NOMO-1 treated with dmso at 0.1 percent for 144 hours (cell line): ENCODE results near the gene CD27.
A peak's percentile ranks its signal among the peaks of the same experiment; 100 is the strongest.
"Not testable (repeated sequence)": the region's sequence is repeated elsewhere in the genome, so short reads cannot be mapped to it uniquely, and the experiment has no call there.

Experiments
- DNase-seq: peaks from one replicate; lab custom pipeline; 2025; ENCODE audit not compliant: unreplicated experiment; lab: John Stamatoyannopoulos, UW

CD27 gene

DNA sequence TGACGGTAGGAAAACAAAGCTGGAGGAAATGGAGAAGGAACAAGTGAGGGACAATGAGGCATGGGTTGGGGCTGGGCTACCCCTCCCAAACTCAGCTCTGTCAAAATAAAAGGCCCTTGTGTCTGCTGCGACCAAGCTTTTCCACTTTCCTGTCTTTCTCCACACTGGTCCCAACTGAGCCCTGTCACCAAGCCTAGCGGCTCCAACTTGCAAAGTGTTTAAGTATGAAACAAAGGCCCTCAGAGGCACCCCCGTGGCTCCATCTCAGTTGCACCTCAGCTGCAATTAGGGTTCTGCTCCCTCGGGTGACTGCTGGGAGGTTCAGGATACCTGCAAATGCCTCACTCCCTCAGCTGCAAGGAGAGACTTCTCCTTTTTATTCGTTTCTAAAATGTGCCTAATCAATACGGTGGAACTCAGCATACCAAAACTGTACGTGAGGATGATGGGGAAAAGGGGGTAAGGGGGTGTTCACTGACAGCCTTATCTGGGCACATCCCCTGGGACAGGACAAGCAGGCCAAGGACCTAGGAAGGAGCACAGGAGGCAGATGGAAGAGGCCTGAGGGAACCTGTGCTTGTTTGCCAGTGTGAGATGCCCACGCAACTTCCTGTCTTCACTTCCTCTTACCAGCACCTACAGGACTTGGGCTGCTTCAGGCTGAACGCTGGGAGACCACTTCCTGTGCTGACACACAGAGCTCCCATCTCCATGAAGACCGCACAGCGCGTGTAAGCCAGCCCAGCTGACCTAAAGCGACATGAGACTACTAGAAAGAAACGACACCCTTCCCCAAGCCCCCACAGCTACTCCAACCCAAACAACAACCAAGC is 16.9 kb downstream of the CD27 start:
- peak; percentile 93 for DNase-seq

DNA sequence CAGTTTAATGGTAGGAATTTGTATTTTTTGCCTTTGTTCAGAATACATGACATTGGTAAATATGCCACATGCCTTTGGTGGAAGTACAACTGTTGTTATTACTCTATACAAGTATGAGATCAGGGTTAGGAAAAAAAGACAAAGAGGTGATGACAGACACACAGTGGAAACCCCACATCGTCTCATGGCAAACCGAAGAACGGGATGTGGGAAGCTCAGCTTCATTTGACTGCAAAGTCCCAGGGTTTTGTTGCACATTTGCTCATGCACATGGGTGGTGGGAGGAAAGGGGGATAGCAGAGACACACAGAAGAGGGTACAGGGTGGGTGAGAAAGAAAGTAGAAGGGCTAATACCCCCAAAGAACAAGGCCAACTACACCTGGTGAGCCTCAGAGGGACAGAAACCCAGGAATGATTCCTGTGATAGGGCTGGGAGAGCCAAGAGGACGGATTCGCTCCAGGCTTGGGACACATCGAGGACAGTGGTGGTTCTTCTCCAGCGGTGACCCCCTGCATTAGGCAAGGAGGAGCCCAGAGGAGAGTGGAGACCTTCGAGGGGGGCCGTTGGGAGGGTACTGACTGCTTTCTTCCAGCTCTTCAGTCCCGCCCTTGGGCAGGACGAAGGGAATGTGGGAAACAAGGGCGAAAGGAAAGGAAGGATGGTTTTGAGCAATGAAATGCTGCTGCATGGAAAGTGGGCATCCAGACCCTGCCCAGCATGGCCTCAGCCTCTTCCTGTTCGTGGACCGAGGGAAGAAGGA is 17.7 kb downstream of the CD27 start:
- no peak for DNase-seq

DNA sequence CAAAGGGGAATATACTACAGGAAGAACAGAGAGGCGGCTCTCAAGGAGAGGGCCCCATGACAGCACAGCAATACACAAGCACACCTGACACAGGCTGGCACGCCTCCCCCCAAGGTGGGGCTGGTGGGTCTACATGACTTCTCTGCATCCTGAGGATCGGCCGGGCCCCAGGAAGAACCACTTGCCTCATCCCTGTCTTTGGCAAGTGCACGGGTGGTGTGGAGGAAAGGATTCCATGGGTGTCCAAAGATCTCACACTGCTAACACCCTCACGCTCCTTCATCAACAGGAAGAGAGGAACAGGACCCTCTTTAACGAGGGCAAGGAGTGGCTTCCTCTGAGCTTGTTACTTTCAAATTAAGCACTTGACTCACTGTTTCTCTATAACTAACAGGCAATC is 18.5 kb downstream of the CD27 start:
- DNase-seq, result no peak

DNA sequence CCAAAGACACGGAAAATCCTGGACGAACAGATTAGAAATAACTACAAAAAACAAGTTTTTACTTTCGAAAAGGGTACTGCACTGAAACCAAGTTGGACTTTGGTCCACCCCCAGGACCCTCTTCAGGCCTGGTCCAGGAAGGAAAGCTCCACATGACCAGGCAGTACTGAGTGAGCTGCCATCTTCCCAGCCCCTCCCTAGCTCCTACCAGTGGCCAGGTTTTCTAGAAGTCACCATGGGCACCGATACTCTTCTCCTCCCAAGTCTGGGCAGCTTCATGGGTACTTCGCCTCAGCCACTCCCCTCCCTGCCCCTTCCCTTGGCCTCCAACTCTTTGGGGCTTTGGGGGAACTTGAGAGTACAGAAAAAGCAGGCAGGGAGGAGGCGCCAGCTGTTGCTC is 19.1 kb downstream of the CD27 start:
- DNase-seq, result no peak

DNA sequence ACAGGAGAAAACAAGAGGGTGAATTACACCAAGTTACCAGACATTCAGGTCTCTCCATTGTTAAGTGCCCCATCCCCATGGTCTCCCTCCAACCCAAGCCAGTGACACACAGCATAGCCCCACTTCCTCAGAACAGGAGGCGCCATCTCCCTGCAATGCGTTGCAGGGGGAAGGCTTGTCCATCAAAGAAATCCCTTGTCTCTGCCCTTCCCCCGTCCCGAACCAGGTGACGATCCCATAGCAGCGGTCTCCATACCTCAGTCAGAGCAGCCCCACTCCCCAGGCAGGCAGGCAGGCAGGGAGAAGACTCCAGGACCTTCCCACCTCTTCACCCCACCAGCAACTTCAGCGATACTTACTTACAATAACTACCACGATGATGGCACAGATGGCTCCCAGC is 19.8 kb downstream of the CD27 start:
- DNase-seq, result no peak

DNA sequence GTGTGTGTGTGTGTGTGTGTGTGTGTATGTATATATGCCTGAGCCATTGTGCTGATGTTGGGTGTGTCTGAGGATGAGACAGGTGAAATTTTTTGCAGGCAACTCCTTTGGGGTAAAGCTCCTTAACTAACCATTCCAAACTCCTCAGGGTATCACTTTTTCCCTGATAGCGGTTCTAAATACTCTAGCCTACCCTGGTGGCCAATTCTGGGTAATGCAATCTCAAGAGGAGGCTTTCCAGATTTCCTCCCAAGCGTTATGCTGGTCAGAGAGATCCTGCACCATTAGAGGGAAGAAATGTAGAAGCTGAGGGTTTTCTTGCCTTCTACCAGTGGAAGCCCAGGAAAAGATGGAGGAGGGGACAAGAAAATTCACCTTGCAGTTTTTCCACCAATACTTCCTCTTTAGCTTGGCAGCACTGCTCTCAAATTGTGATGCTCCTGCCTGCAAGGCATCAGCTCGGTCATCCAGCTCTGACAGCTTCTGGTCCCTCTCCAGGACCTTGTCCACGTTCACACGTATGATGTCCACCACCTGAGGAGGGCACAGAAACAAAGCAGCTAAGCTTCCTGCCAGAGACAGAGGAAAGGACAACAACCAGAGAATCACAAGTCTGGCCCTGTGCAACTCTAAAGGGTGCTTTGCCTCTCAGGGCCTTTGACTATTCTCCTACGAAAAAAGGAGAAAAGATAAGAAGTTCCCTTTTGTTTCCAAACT is 20.9 kb downstream of the CD27 start:
- DNase-seq, result no peak

DNA sequence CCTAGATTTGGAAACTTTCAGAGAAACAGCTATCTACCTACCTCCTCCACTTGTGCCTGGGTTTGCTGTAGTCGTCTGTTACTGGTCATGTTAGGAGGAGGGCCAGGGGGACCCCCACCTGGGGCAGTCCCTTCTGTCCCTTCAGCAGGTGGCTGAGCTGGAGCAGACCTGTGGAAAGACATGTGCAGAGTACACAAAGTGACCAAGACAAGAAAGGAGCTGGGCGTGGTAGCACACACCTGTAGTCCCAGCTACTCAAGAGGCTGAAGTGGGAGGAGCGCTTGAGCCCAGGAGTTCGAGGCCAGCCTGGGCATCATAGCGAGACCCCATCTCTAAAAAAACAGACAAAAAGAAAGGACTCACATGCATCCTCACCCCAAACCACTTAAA is 21.4 kb downstream of the CD27 start:
- no peak for DNase-seq

DNA sequence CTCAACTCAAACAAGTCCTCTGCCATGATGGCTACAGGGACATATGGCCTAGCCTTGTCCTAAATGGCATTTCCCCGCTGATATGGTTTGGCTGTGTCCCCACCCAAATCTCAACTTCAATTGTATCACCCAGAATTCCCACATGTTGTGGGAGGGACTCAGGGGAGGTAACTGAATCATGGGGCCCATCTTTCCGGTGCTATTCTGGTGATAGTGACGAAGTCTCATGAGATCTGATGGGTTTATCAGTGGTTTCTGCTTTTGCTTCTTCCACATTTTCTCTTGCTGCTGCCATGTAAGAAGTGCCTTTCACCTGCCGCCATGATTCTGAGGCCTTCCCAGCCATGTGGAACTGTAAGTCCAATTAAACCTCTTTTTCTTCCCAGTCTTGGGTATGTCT is 22.0 kb downstream of the CD27 start:
- DNase-seq, result not testable (repeated sequence)

DNA sequence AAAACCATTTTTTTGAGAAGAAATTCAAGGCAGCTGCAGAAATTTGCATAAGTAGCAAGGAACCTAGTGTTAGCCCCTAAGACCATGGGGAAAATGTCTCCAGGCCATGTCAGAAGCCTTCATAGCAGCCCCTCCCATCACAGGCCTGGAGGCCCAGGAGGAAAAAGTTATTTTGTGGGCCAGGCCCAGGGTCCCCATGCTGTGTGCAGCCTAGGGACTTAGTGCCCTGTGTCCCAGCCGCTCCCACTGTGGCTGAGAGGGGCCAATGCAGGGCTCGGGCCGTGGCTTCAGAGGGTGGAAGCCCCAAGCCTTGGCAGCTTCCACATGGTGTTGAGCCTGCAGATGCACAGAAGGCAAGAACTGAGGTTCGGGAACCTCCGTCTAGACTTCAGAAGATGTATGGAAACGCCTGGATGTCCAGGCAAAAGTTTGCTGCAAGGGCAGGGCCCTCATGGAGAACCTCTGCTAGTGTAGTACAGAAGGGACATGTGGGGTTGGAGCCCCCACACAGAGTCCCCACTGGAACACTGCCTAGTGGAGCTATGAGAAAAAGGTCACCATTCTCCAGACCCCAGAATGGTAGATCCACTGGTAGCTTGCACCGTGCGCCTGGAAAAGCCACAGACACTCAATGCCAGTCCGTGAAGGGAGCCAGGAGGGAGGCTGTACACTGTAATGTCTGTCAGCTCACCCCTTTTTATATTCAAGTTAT is 23.0 kb downstream of the CD27 start:
- DNase-seq, result not testable (repeated sequence)

DNA sequence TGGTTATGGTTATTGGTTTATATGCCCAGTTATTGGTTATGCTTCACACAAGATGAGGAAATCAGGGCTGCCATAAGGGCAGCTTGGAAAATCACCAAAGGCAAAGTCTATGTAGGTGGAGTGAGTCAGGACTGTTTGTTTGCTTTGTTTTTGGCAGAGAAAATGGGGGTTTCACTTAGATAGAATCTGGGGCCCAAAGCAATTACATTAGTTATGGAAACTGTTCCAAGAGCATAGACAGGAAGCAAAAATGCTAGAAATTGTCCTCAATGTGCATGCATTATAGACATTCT is 23.5 kb downstream of the CD27 start:
- no peak for DNase-seq

DNA sequence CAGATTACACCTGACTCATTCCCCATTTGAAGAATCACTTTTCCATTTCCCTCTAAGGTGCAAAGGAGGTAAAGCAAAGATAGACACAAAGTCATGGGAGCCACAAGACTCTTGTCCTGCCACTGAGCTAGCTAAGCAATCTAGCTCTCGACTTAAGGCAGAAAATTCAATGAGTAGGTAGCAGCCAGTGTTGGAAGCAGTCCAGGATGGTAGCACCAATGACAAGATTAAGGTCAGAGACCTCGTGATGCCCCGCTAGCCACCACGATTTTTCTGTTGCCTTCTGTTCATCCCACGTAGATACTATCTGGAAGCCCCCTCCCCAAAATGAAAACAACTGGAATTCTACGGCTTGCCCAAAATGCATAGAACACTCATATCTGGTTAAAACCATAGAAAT is 24.3 kb downstream of the CD27 start:
- DNase-seq, result no peak

DNA sequence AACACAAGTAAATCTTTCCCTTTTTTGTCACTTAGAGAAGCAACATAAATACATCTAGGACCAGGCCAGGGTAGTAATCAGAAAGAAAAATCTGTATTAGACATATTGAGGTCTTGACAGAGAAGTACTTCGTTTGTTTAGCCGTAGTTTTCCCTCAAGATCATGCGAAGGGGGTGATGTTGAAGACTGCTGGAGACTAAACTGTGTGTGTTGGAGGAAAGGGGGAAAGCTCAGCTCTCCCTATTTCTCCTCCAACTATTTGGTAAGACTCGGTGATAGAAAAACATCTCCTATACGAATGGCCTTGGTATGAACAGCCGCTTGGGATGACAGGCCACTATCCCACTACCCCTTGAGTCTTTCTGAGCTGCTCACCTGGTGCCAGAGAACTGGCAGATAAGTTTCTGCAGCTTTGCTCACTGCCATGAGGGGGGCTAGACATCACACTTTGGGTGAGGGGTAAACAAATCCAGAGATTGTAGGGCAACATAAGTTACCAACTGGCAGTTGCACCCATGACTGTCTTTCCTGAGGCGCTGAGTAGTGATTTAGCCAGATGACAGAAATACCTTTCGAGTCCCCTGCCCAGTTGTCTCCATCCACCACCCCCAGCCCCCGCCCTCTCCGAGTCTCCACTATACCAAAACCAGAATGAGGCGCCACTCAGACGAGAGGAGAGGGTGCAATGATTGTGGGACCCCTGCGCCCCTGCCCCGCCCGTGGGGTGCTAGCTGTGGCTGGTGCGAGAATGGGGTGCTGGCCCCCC is 25.0 kb downstream of the CD27 start:
- no peak for DNase-seq

DNA sequence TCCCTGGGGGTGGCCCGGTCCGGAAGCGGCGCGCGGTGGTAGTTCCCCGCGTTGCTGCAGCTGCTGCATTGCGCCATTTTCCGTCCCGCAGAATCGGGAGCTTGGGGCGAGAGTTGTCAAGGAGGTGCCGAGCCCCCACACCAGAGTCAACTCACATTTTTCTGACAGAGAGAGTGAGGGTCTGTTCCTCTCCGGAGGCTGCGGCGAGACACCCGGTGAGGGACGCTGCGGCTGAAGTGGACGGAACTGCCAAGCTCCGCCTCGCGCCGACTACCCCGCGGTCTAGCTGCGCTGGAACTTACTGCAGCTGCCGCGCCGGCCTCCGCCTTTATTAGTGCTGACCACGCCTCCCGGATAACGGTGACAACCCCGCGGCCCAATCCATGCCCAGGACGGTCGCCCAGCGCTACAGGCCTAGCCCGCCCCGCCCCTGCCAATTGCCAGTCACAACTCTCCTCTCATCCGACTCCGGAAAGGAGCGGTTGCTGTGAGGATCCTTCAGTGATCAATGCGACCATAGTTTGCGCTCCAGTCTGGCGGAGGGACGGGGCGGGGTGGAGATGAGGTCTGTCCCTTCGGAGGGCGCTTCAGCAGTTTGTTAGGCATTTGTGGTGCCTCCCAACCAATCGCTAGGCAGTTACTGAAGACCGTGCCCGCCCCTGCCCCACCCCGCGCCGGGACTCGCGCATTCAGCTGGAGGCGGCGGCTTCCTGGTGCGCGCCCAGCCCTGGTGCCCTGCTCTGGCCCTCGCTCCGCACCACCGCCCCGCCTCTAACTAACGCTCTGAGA is 25.8 kb downstream of the CD27 start, which contains the start of gene VAMP1:
Gene VAMP1 (minus strand): TSS at position 303 of the 789 bp plus-strand sequence. CDS start 146 bp downstream, at position 157.
- DNase-seq, result peak; percentile 97

DNA sequence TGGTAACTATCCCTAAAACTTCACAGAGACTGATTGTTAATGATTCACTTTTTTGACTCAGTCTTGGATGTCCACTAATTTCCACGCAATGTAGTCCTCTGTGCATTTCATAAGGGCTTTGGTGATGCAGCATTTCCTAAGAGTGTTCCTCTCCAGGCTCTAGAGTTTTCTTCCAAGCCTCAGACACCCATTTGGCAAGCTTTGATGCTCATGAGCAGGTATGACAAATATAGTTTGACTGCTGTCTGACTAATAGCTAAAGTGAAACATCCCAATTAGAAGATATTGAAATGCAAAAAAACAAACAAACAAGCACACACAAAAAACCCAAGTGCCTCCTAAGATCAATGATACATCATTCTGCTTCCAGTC is 27.2 kb downstream of the CD27 start:
- no peak for DNase-seq

DNA sequence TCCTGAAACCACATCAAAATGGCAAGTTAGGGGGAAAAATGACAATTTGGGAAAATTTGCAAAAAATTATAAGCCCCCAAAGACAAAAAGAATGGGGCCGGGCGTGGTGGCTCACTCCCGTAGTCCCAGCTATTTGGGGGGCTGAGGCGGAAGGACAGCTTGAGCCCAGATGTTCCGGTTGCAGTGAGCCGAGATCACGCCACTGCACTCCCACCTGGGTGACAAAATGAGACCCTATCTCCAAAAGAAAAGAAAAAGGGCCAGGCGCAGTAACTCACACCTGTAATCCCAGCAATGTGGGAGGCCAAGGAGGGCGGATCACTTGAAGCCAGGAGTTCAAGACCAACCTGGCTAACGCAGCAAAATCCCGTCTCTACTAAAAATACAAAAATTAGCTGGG is 27.7 kb downstream of the CD27 start:
- no peak for DNase-seq

DNA sequence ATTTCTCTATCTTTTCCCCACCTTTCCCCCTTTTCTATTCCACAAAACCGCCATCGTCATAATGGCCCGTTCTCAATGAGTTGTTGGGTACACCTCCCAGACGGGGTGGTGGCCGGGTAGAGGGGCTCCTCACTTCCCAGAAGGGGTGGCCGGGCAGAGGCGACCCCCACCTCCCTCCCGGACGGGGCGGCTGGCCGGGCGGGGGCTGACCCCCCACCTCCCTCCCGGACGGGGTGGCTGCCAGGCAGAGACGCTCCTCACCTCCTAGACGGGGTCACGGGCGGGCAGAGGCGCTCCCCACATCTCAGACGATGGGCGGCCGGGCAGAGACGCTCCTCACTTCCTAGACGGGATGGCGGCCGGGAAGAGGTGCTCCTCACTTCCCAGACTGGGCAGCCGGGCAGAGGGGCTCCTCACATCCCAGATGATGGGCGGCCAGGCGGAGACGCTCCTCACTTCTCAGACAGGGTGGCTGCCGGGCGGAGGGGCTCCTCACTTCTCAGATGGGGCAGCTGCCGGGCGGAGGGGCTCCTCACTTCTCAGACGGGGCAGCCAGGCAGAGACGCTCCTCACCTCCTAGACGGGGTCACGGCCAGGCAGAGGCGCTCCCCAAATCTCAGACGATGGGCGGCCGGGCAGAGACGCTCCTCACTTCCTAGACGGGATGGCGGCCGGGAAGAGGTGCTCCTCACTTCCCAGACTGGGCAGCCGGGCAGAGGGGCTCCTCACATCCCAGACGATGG is 30.6 kb downstream of the CD27 start:
- DNase-seq, result not testable (repeated sequence)

DNA sequence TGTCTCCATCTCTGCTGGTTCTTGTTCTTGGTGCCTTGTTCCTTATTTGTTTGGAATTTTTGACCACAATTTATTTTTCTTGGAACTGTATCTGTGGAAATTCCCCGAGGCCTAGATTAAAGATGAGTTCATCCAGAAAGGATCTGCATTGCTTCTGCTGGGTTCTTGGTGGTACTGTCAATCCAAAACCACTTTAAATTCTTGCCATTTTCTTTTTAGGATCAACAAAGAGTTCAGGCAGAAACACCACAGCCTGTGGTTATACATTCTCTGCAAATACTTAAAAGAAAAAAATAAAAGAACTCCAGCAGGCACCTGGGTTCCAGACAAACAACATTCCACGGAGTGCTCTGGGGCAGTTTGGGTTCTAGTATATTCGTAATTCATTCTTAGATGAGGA is 31.7 kb downstream of the CD27 start:
- DNase-seq, result no peak

DNA sequence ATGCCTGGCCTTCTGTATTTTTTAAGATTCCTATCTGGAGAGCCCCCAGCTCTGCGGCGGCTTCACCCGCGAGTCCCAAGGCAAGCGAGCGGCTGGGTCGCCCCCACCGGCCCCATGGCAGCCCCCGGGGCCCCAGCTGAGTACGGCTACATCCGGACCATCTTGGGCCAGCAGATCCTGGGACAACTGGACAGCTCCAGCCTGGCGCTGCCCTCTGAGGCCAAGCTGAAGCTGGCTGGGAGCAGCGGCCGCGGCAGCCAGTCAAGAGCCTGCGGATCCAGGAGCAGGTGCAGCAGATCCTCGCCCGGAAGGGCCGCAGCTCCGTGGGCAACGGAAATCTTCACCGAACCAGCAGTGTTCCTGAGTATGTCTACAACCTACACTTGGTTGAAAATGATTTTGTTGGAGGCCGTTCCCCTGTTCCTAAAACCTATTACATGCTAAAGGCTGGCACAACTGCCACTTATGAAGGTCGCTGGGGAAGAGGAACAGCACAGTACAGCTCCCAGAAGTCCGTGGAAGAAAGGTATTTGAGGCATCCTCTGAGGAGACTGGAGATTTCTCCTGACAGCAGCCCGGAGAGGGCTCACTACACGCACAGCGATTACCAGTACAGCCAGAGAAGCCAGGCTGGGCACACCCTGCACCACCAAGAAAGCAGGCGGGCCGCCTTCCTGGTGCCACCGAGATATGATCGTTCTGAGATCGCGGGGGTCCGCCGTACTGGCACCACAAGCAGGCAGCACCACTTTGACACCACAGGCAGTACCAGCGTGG is 33.0 kb downstream of the CD27 start:
- not testable (repeated sequence) for DNase-seq
